Cortex of kidney (tissue), 1 donor: Measurements from ENCODE around the gene EFCAB3.
"Not testable (repeated sequence)": the region's sequence is repeated elsewhere in the genome, so short reads cannot be mapped to it uniquely, and the experiment has no call there.

ENCODE experiments used
- DNase-seq: peaks from one replicate; lab custom pipeline; 2025; lab: John Stamatoyannopoulos, UW

Gene EFCAB3

GRCh38 chr17:62464422-62464821 lies 84.1 kb downstream of the EFCAB3 start:
- not testable (repeated sequence) for DNase-seq

GRCh38 chr17:62465271-62465670 lies 84.9 kb downstream of the EFCAB3 start:
- not testable (repeated sequence) for DNase-seq
